Measurements from ENCODE around the gene BAAT. TPM values are rescaled to one million over a fixed set of nuclear protein-coding genes. Genes with fewer than 3 reads are reported as not detected.
"Not testable (repeated sequence)": the region's sequence is repeated elsewhere in the genome, so short reads cannot be mapped to it uniquely, and the experiment has no call there.

The BAAT gene
- total RNA-seq: under 0.01 TPM in 1 of 2 replicates, not detected in the other

DNA sequence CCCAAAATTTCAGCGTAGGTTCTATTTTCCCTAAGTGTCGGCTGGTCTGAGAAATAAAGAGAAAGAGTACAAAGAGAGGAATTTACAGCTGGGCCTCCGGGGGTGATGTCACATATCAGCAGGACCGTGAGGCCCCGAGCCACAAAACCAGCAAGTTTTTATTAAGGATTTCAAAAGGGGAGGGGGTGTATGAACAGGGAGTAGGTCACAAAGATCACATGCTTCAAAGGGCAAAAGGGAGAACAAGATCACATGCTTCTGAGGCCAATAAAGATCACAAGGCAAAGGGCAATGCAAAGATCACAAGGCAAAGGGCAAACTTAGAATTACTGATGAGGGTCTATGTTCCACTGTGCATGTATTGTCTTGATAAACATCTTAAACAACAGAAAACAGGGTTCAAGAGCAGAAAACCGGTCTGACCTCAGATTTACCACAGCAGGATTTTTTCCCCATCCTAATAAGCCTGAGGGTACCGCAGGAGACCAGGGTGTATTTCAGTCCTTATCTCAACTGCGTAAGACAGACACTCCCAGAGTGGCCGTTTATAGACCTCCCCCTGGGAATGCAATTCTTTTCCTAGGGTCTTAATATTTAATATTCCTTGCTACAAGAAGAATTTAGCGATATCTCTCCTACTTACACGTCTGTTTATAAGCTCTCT lies at the start of gene BAAT:
Gene BAAT (minus strand): TSS at position 134 of the 664 bp plus-strand sequence. CDS start 13,602 bp downstream, outside the sequence.
- not testable (repeated sequence) for H3K4me3 ChIP-seq (ENCODE audit: insufficient read depth, low read length); H3K79me2 ChIP-seq (ENCODE audit: insufficient read depth, low read length); H3K4me1 ChIP-seq (ENCODE audit: insufficient read depth, low read length); H4K20me1 ChIP-seq (ENCODE audit: insufficient read depth, low read length); H3K4me2 ChIP-seq (ENCODE audit: insufficient read depth, low read length); H2AFZ ChIP-seq (ENCODE audit: low read length); H3K27me3 ChIP-seq (ENCODE audit: insufficient read depth, low read length); H3K9me3 ChIP-seq (ENCODE audit: low read depth, low read length); DNase-seq (ENCODE audit: insufficient read length, low spot score, missing footprints); H3K36me3 ChIP-seq (ENCODE audit: insufficient read depth, low read length); H3K27ac ChIP-seq (ENCODE audit: low read depth, low read length)

DNA sequence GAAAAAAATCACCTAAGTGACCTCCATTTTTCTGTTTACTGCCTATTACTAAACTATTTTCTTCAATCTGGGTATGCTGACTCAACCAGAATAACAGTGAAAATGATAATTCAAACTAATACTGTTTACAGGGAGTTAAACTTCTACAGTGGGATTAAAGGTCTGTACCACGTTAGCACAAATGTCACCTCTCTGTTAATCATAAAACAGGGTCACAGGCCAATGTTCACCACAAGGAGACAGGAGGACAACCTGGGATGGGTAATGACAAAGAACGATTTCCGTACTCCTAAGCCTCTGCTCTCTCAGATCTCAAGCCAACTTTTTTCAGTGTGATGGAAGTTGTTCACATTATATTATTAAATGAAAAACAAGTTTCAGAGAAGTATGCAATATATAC lies 48.4 kb upstream of the BAAT start:
- Histone ChIP-seq H3K79me2 (ENCODE audit: insufficient read depth, low read length) (no peaks in the 10 kb centered on the region), H3K4me2 (ENCODE audit: insufficient read depth, low read length) (no peak overlapping the region), H3K4me3 (ENCODE audit: insufficient read depth, low read length) (no peak overlapping the region), H3K27me3 (ENCODE audit: insufficient read depth, low read length) (no peaks in the 10 kb centered on the region), H3K36me3 (ENCODE audit: insufficient read depth, low read length) (no peaks in the 10 kb centered on the region), H4K20me1 (ENCODE audit: insufficient read depth, low read length) (no peaks in the 10 kb centered on the region), H2AFZ (ENCODE audit: low read length) (no peak overlapping the region), H3K4me1 (ENCODE audit: insufficient read depth, low read length) (no peaks in the 10 kb centered on the region), H3K27ac (ENCODE audit: low read depth, low read length) (no peak overlapping the region), H3K9me3 (ENCODE audit: low read depth, low read length) (no peaks in the 10 kb centered on the region)
- TF ChIP-seq, protein P1, sequence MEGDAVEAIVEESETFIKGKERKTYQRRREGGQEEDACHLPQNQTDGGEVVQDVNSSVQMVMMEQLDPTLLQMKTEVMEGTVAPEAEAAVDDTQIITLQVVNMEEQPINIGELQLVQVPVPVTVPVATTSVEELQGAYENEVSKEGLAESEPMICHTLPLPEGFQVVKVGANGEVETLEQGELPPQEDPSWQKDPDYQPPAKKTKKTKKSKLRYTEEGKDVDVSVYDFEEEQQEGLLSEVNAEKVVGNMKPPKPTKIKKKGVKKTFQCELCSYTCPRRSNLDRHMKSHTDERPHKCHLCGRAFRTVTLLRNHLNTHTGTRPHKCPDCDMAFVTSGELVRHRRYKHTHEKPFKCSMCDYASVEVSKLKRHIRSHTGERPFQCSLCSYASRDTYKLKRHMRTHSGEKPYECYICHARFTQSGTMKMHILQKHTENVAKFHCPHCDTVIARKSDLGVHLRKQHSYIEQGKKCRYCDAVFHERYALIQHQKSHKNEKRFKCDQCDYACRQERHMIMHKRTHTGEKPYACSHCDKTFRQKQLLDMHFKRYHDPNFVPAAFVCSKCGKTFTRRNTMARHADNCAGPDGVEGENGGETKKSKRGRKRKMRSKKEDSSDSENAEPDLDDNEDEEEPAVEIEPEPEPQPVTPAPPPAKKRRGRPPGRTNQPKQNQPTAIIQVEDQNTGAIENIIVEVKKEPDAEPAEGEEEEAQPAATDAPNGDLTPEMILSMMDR (IDR thresholded peaks at IDR 0.05; ENCODE audit: extremely low read depth, low read depth, low read length): no peak
- DNase-seq (ENCODE audit: insufficient read length, low spot score, missing footprints): no peak

DNA sequence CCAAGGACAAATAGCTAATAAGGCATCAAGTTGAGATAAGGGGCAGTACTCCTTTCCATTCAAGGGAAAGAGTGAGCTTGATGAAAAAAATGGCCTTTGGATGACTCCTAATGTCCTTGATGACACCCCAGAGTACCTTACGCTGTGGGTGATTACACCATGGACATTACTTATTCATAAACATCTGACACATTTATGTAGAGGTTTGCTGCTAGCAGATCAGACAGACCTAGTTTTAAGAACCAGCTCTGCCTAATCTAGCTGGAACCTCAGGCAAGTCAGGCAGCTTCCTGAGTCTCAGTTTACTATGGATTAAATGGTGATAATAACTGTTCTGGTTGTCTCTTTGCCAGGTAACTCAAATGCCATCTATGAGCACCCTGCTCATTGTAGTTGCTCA lies 47.9 kb upstream of the BAAT start:
- no peaks in the 10 kb centered on the region for H3K27me3 ChIP-seq (ENCODE audit: insufficient read depth, low read length)
- no peak for DNase-seq (ENCODE audit: insufficient read length, low spot score, missing footprints)
- H3K4me1 ChIP-seq (ENCODE audit: insufficient read depth, low read length): no peaks in the 10 kb centered on the region
- H4K20me1 ChIP-seq (ENCODE audit: insufficient read depth, low read length): no peaks in the 10 kb centered on the region
- no peaks in the 10 kb centered on the region for H3K36me3 ChIP-seq (ENCODE audit: insufficient read depth, low read length)
- H3K4me3 ChIP-seq (ENCODE audit: insufficient read depth, low read length): no peak overlapping the region
- no peak overlapping the region for H3K4me2 ChIP-seq (ENCODE audit: insufficient read depth, low read length)
- H3K27ac ChIP-seq (ENCODE audit: low read depth, low read length): no peak overlapping the region
- H2AFZ ChIP-seq (ENCODE audit: low read length): no peak overlapping the region
- no peaks in the 10 kb centered on the region for H3K79me2 ChIP-seq (ENCODE audit: insufficient read depth, low read length)
- TF ChIP-seq, protein P1 (IDR thresholded peaks at IDR 0.05; ENCODE audit: extremely low read depth, low read depth, low read length): no peak
- no peaks in the 10 kb centered on the region for H3K9me3 ChIP-seq (ENCODE audit: low read depth, low read length)

DNA sequence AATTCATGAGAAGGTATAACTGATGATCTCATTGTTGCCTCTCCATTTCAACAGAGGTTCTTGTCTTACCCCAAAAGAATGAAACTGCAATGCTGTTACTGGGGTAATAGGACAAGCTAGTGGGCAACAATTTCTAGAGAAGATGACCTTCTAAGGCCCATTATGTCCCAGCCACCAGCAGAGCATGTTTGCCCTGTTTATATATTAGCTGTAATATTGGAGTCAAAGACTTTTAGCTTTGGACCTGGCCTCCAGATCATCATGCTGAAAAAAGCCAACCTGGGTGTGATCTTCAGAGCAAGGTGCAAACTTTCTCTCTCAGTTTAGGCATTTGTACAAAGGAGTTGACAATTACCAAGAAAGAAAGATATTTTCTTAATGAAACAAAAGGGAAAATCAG lies 47.4 kb upstream of the BAAT start:
- no peak for DNase-seq (ENCODE audit: insufficient read length, low spot score, missing footprints)

More for the DNA sequence above, 47.4 kb upstream of the BAAT start:
- H4K20me1 ChIP-seq (ENCODE audit: insufficient read depth, low read length): no peaks in the 10 kb centered on the region
- no peaks in the 10 kb centered on the region for H3K4me1 ChIP-seq (ENCODE audit: insufficient read depth, low read length)
- H3K27ac ChIP-seq (ENCODE audit: low read depth, low read length): no peak overlapping the region
- H3K36me3 ChIP-seq (ENCODE audit: insufficient read depth, low read length): no peaks in the 10 kb centered on the region
- no peaks in the 10 kb centered on the region for H3K79me2 ChIP-seq (ENCODE audit: insufficient read depth, low read length)
- no peak overlapping the region for H3K4me3 ChIP-seq (ENCODE audit: insufficient read depth, low read length)
- no peaks in the 10 kb centered on the region for H3K9me3 ChIP-seq (ENCODE audit: low read depth, low read length)
- TF ChIP-seq, protein P1 (IDR thresholded peaks at IDR 0.05; ENCODE audit: extremely low read depth, low read depth, low read length): no peak
- H3K4me2 ChIP-seq (ENCODE audit: insufficient read depth, low read length): no peak overlapping the region
- no peak overlapping the region for H2AFZ ChIP-seq (ENCODE audit: low read length)
- no peaks in the 10 kb centered on the region for H3K27me3 ChIP-seq (ENCODE audit: insufficient read depth, low read length)
